Lung (tissue), 12 donors: Measurements from ENCODE around the gene NAA30. TPM values are rescaled to one million over a fixed set of nuclear protein-coding genes. Genes with fewer than 3 reads are reported as not detected.
A peak's percentile ranks its signal among the peaks of the same experiment; 100 is the strongest.

Experiments used
- ATAC-seq: fragments of 200-7000 bp; cut with Tn5 transposase; one replicate; pipeline ENCODE4 v1.9.1; 2020; ENCODE audit warnings: moderate number of reproducible peaks; ENCODE audit not compliant: insufficient read depth, low FRiP score
- DNase-seq, 3 donors: peaks; one replicate each; pipeline ENCODE4 v3.0.0-alpha.2; 2013 to 2017
- H3K27ac ChIP-seq, 2 donors: one replicate each; pipeline ENCODE4 v1.5.1; 2013; ENCODE audit warnings: mild to moderate bottlenecking in 2 of 2, moderate library complexity in 2 of 2, control low read depth in 1 of 2, inconsistent platforms in 1 of 2, low read depth in 1 of 2, low read length in 1 of 2
- H3K27me3 ChIP-seq, 3 donors: one replicate each; pipeline ENCODE4 v1.5.1; 2013; ENCODE audit warnings: low read length in 2 of 3; ENCODE audit not compliant: control insufficient read depth in 3 of 3, insufficient read depth in 3 of 3
- H3K36me3 ChIP-seq, 4 donors: one replicate each; pipeline ENCODE4 v1.5.1; 2013; ENCODE audit warnings: low read length in 4 of 4, mild to moderate bottlenecking in 1 of 4, moderate library complexity in 1 of 4; ENCODE audit not compliant: control insufficient read depth in 4 of 4, insufficient read depth in 4 of 4
- H3K4me1 ChIP-seq, 5 donors: one replicate each; pipeline ENCODE4 v1.5.1; 2013; ENCODE audit warnings: low read length in 5 of 5, mild to moderate bottlenecking in 2 of 5, moderate library complexity in 1 of 5; ENCODE audit not compliant: control insufficient read depth in 5 of 5, insufficient read depth in 5 of 5
- H3K4me3 ChIP-seq: one replicate; pipeline ENCODE4 v1.5.1; 2013; ENCODE audit warnings: mild to moderate bottlenecking, control low read depth, moderate library complexity
- H3K9ac ChIP-seq, 2 donors: one replicate each; pipeline ENCODE4 v1.5.1; 2013; ENCODE audit warnings: low read length in 2 of 2, control low read depth in 1 of 2; ENCODE audit not compliant: insufficient read depth in 1 of 2
- H3K9me3 ChIP-seq, 4 donors: one replicate each; pipeline ENCODE4 v1.5.1; 2013; ENCODE audit warnings: low read length in 3 of 4, mild to moderate bottlenecking in 1 of 4, moderate library complexity in 1 of 4; ENCODE audit not compliant: control insufficient read depth in 4 of 4, insufficient read depth in 3 of 4
- CTCF ChIP-seq: IDR thresholded peaks from 2 replicates; pipeline ENCODE4 v1.5.1; 2012; ENCODE audit warnings: mild to moderate bottlenecking; ENCODE audit errors: control extremely low read depth, extremely low read depth
- WGBS, 2 donors: extraction: QIAGEN DNeasy Blood & Tissue Kit; methylation state at CpG; one replicate each; pipeline ENCODE4 v1.1.7; 2013; 5-methylcytosine and 5-hydroxymethylcytosine counted together
- polyA plus RNA-seq, 2 donors: library from polyadenylated mRNA; stranded (reverse); fragments of 200-250 nt; gene quantifications; one replicate each; pipeline ENCODE4 v1.2.1, GENCODE V29; 2013
- total RNA-seq, 2 donors: library from RNA; depleted of rRNA in 1 of 2; stranded (reverse); fragments of >200 nt in 1 of 2; gene quantifications; one replicate each; pipeline ENCODE4 v1.2.1, GENCODE V29; 2014 to 2021
- donor health status: control.
- donor health status: control.
- donor health status: Bipolar disorder and iron deficiency.
- donor health status: healthy.
- donor health status: DM: yes; HTN: yes; CAD: no.

NAA30 gene
- total and polyA plus RNA-seq, 4 donors, result 2.8 to 22.2 (median 7.6) TPM

DNA sequence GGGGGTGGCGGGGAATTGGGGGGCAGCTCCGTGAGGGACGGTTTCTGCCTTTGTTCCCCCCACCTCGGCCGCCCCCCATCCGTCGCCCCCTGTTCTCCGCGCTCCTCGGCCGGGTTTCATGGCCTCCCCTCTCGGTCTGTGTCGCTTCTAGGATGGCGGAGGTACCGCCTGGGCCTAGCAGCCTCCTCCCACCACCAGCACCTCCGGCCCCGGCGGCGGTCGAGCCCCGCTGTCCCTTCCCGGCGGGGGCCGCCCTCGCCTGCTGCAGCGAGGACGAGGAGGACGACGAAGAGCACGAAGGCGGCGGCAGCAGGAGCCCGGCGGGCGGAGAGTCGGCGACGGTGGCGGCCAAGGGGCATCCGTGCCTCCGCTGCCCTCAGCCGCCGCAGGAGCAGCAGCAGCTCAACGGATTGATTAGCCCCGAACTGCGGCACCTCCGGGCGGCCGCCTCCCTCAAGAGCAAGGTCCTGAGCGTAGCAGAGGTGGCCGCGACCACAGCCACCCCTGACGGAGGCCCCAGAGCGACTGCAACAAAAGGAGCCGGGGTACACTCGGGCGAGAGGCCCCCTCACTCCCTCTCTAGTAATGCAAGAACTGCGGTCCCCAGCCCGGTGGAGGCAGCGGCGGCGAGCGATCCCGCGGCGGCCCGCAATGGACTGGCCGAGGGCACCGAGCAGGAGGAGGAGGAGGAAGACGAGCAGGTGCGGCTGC, 575 bp downstream of the NAA30 start:
- no peak for TF ChIP-seq CTCF
- Histone ChIP-seq H3K4me3 (peak overlapping the region; percentile 74), H3K9me3 (no peaks in the 10 kb centered on the region), H3K27me3 (peaks cover 0 to 10% (median 4%) of the 10 kb centered on the region in 3 donors), H3K27ac (peak overlapping the region; percentile 78 to 87), H3K36me3 (peaks cover 0 to 6% (median 0%) of the 10 kb centered on the region in 4 donors), H3K4me1 (peaks cover 5 to 35% (median 7%) of the 10 kb centered on the region in 5 donors), H3K9ac (peak overlapping the region; percentile 64 to 92)
- 0% methylated on average over 61 to 71 of the region's 71 CpGs for WGBS, 2 donors
- ATAC-seq (peak; percentile 72), DNase-seq (peak; percentile 50 to 56 (median 55))

- H3K27ac ChIP-seq, result peak overlapping the region; percentile 78 to 87
- DNase-seq, result peak; percentile 15 to 19 (median 17)
Measured at GRCh38 chr14:57391517-57392195, 1.3 kb downstream of the NAA30 start.

DNA sequence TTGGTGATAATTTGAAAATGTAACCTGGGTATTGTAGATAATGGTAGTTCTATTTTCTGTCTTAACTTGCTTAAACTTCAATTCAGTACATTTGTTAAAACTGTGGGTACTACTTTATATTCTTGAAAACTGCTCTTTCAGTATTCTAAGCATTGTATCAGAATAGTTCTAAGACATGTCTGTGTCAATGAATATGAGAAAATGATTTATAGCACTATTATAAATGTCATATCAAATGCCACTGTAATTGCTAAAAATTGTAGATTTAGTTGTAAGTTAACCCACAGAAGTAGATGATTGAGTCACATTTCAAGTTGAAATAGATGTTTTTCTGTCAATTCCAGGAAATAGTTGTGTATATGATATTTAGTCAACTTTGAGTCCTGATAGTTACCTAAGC, 2.4 kb downstream of the NAA30 start:
- Histone ChIP-seq H3K9me3 (no peaks in the 10 kb centered on the region), H3K36me3 (peaks cover 1 to 7% (median 5%) of the 10 kb centered on the region in 4 donors), H3K4me1 (peaks cover 7 to 35% (median 8%) of the 10 kb centered on the region in 5 donors), H3K27me3 (no peaks in the 10 kb centered on the region), H3K27ac (no peak overlapping the region), H3K9ac (peak overlapping the region in 1 of 2 donors; percentile 18), H3K4me3 (no peak overlapping the region)
- no peak for ATAC-seq
- TF ChIP-seq CTCF, result no peak
- no peak for DNase-seq

More at GRCh38 chr14:57391517-57392195, 1.3 kb downstream of the NAA30 start:
- Histone ChIP-seq H3K27me3 (peaks cover 0 to 3% (median 0%) of the 10 kb centered on the region in 3 donors), H3K36me3 (peaks cover 0 to 6% (median 0%) of the 10 kb centered on the region in 4 donors), H3K9ac (peak overlapping the region; percentile 64 to 92), H3K4me3 (peak overlapping the region; percentile 74), H3K9me3 (no peaks in the 10 kb centered on the region), H3K4me1 (peaks cover 7 to 35% (median 8%) of the 10 kb centered on the region in 5 donors)
- no peak for TF ChIP-seq CTCF
- ATAC-seq, result no peak
- 23 to 35% methylated on average over 23 of the region's 23 CpGs for WGBS, 2 donors
